ENCODE results near the gene BCL2L12. TPM values are rescaled to one million over a fixed set of nuclear protein-coding genes. Genes with fewer than 3 reads are reported as not detected.

Gene BCL2L12
- total RNA-seq, 1 donor from 2014 or later: 31.5 TPM

- peaks cover 37% of the 10 kb centered on the region for H3K79me2 ChIP-seq (ENCODE audit: insufficient read depth, low read length)
- no peaks in the 10 kb centered on the region for H3K4me1 Mint-ChIP-seq (ENCODE audit: low read depth, unreplicated experiment)
- H3K4me3 Mint-ChIP-seq (ENCODE audit: unreplicated experiment): no peak overlapping the region
- H3K9me3 ChIP-seq (ENCODE audit: insufficient read depth, low read depth, low read length): no peaks in the 10 kb centered on the region
- no peak for FAIRE-seq
- H3K36me3 Mint-ChIP-seq (ENCODE audit: low read depth, unreplicated experiment): peaks cover 9% of the 10 kb centered on the region
- DNase-seq (ENCODE audit: low read depth): no peak
- TF ChIP-seq EZH2 (IDR thresholded peaks at IDR 0.05; ENCODE audit: insufficient read depth, low read length) (no peak), CTCF (IDR thresholded peaks at IDR 0.05; ENCODE audit: insufficient read depth, low read depth, low read length) (no peak)
- H2AFZ ChIP-seq (ENCODE audit: low read depth, low read length): no peak overlapping the region
- H3K27me3 Mint-ChIP-seq (ENCODE audit: low read depth, unreplicated experiment): no peaks in the 10 kb centered on the region
- peaks cover 6% of the 10 kb centered on the region for H3K36me3 ChIP-seq (ENCODE audit: insufficient read depth, low read length)
- peaks cover 69% of the 10 kb centered on the region for H4K20me1 ChIP-seq (ENCODE audit: insufficient read depth, low read length)
- H3K9ac ChIP-seq (ENCODE audit: low read length): no peak overlapping the region
- H3K9me3 Mint-ChIP-seq (ENCODE audit: unreplicated experiment): no peaks in the 10 kb centered on the region
- no peak overlapping the region for H3K4me3 ChIP-seq (ENCODE audit: insufficient read depth, low read depth, low read length)
- H3K27ac Mint-ChIP-seq (ENCODE audit: unreplicated experiment): no peak overlapping the region
- no peaks in the 10 kb centered on the region for H3K27me3 ChIP-seq (ENCODE audit: insufficient read depth, low read length)
- H3K27ac ChIP-seq (ENCODE audit: low read depth, low read length): no peak overlapping the region
- no peak overlapping the region for H3K4me2 ChIP-seq (ENCODE audit: low read length)
- H3K4me1 ChIP-seq (ENCODE audit: insufficient read depth, low read length): no peaks in the 10 kb centered on the region
Observed at GRCh38 chr19:49652551-49653465, 12.9 kb upstream of the BCL2L12 start.

DNA sequence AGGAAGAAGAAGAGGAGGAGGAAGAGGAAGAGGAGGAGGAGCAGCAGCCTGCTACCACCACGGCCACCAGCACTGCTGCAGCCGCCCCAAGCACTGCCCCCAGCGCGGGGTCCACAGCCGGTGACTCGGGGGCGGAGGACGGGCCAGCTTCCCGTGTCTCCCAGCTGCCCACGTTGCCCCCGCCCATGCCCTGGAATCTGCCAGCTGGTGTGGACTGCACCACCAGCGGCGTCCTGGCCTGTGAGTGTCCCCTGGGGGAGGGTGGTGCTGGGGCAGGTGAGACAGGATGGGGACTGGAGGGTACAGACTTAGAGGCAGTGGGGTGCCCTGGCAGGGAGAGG lies 12.3 kb upstream of the BCL2L12 start:
- Mint-ChIP-seq H3K27ac (ENCODE audit: unreplicated experiment) (no peak overlapping the region), H3K27me3 (ENCODE audit: low read depth, unreplicated experiment) (no peaks in the 10 kb centered on the region), H3K4me3 (ENCODE audit: unreplicated experiment) (no peak overlapping the region), H3K9me3 (ENCODE audit: unreplicated experiment) (no peaks in the 10 kb centered on the region), H3K4me1 (ENCODE audit: low read depth, unreplicated experiment) (no peaks in the 10 kb centered on the region), H3K36me3 (ENCODE audit: low read depth, unreplicated experiment) (peaks cover 11% of the 10 kb centered on the region)
- Histone ChIP-seq H3K27ac (ENCODE audit: low read depth, low read length) (no peak overlapping the region), H3K4me3 (ENCODE audit: insufficient read depth, low read depth, low read length) (no peak overlapping the region), H3K4me1 (ENCODE audit: insufficient read depth, low read length) (no peaks in the 10 kb centered on the region), H3K9me3 (ENCODE audit: insufficient read depth, low read depth, low read length) (no peaks in the 10 kb centered on the region), H3K27me3 (ENCODE audit: insufficient read depth, low read length) (no peaks in the 10 kb centered on the region), H3K79me2 (ENCODE audit: insufficient read depth, low read length) (peaks cover 33% of the 10 kb centered on the region), H4K20me1 (ENCODE audit: insufficient read depth, low read length) (peaks cover 66% of the 10 kb centered on the region), H2AFZ (ENCODE audit: low read depth, low read length) (no peak overlapping the region), H3K9ac (ENCODE audit: low read length) (no peak overlapping the region), H3K4me2 (ENCODE audit: low read length) (no peak overlapping the region), H3K36me3 (ENCODE audit: insufficient read depth, low read length) (peaks cover 6% of the 10 kb centered on the region)
- TF ChIP-seq CTCF (IDR thresholded peaks at IDR 0.05; ENCODE audit: insufficient read depth, low read depth, low read length) (no peak), EZH2 (IDR thresholded peaks at IDR 0.05; ENCODE audit: insufficient read depth, low read length) (no peak)
- DNase-seq (ENCODE audit: low read depth) (no peak), FAIRE-seq (no peak)

DNA sequence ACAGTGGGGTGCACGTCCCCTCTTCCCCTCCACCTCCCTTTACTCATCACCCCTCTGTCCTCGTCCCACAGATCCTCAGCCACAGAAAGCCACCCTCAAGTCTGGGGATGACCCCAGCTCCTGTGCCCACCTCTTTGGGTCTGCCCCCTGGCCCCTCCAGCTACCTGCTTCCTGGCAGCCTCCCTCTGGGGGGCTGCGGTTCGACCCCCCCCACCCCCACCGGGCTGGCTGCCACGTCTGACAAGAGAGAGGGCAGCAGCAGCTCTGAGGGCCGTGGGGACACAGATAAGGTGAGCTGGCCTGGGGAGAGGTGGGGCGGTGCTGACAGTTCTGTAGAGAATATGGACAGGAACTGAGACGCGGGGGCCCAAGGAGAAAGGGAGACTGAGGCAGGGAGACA lies 11.2 kb upstream of the BCL2L12 start:
- Mint-ChIP-seq H3K9me3 (ENCODE audit: unreplicated experiment) (no peaks in the 10 kb centered on the region), H3K4me1 (ENCODE audit: low read depth, unreplicated experiment) (no peaks in the 10 kb centered on the region), H3K27me3 (ENCODE audit: low read depth, unreplicated experiment) (no peaks in the 10 kb centered on the region), H3K4me3 (ENCODE audit: unreplicated experiment) (no peak overlapping the region), H3K27ac (ENCODE audit: unreplicated experiment) (no peak overlapping the region), H3K36me3 (ENCODE audit: low read depth, unreplicated experiment) (peaks cover 13% of the 10 kb centered on the region)
- peaks cover 27% of the 10 kb centered on the region for H3K79me2 ChIP-seq (ENCODE audit: insufficient read depth, low read length)
- no peaks in the 10 kb centered on the region for H3K4me1 ChIP-seq (ENCODE audit: insufficient read depth, low read length)
- FAIRE-seq (no peak), DNase-seq (ENCODE audit: low read depth) (no peak)
- H3K9ac ChIP-seq (ENCODE audit: low read length): no peak overlapping the region
- peaks cover 67% of the 10 kb centered on the region for H4K20me1 ChIP-seq (ENCODE audit: insufficient read depth, low read length)
- H3K27ac ChIP-seq (ENCODE audit: low read depth, low read length): no peak overlapping the region
- no peak overlapping the region for H3K4me3 ChIP-seq (ENCODE audit: insufficient read depth, low read depth, low read length)
- peaks cover 12% of the 10 kb centered on the region for H3K36me3 ChIP-seq (ENCODE audit: insufficient read depth, low read length)
- no peak overlapping the region for H3K4me2 ChIP-seq (ENCODE audit: low read length)
- no peaks in the 10 kb centered on the region for H3K27me3 ChIP-seq (ENCODE audit: insufficient read depth, low read length)
- H2AFZ ChIP-seq (ENCODE audit: low read depth, low read length): no peak overlapping the region
- H3K9me3 ChIP-seq (ENCODE audit: insufficient read depth, low read depth, low read length): no peaks in the 10 kb centered on the region
- no peak for TF ChIP-seq EZH2 (IDR thresholded peaks at IDR 0.05; ENCODE audit: insufficient read depth, low read length)
- TF ChIP-seq CTCF (IDR thresholded peaks at IDR 0.05; ENCODE audit: insufficient read depth, low read depth, low read length): no peak
